Embryonic facial prominence (tissue), 1 donor: ENCODE results near the gene MED13L.
A peak's percentile ranks its signal among the peaks of the same experiment; 100 is the strongest.

Experiments used
- DNase-seq: peaks from one replicate; pipeline ENCODE4 v3.0.0-alpha.2; 2016; ENCODE audit errors: extremely low spot score

The MED13L gene

GRCh38 chr12:116278667-116279066, 1.2 kb upstream of the MED13L start:
- DNase-seq = no peak

DNA sequence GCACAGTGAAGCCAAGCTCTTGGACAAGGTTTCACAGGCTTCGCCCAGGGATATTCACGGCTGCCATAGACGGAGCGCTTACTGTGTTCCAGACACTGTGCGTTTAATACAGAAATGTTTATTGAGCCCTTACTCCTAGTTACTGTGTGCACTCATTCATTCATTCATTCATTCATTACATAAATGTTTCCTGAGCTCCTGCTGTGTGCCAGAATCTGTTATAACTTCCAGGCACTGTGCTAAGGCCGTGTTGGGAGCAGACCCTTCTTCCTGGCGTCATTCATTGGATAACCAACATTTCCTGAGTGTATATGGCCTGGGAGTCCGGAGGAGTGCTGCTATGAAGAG, 760 bp upstream of the MED13L start:
- DNase-seq = no peak

- DNase-seq = peak; percentile 73
Measured at GRCh38 chr12:116276652-116277466, 634 bp downstream of the MED13L start.

- DNase-seq = no peak
Measured at GRCh38 chr12:116274551-116275375, 2.7 kb downstream of the MED13L start.

DNA sequence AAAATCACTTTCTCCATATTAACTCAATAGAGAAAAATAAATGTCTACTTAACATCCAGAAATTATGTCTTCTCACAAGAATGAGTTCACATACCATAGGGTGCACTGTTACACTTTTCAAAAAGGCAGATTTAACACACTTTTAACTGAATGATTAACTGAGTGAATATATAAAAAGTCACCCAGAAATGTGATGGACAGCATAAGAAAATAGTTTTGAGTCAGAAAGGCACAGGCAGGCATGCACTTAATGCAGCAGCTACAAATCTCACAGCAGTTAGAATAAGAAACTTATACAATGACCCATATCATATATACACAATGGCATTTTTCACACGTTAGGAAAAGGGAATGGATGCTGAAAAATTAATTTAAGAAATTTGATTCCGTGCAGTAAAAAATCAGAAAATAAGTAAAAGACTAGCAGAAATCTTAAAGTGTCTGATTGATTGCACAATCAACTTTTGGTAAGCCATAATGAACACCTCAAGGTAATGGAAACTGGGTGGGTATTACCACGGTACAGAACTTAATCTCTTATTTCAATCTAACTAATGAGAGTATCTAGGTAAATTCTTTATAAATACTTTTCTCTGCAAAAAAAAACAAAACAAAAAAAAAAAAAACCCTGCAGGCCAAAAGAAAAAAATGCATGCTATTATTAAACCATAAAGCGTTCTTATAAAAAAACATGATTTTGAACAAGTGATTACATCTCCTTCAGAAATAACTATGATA, 3.5 kb downstream of the MED13L start:
- DNase-seq = no peak

- no peak for DNase-seq
Measured at GRCh38 chr12:116267948-116268347, 9.5 kb downstream of the MED13L start.

DNA sequence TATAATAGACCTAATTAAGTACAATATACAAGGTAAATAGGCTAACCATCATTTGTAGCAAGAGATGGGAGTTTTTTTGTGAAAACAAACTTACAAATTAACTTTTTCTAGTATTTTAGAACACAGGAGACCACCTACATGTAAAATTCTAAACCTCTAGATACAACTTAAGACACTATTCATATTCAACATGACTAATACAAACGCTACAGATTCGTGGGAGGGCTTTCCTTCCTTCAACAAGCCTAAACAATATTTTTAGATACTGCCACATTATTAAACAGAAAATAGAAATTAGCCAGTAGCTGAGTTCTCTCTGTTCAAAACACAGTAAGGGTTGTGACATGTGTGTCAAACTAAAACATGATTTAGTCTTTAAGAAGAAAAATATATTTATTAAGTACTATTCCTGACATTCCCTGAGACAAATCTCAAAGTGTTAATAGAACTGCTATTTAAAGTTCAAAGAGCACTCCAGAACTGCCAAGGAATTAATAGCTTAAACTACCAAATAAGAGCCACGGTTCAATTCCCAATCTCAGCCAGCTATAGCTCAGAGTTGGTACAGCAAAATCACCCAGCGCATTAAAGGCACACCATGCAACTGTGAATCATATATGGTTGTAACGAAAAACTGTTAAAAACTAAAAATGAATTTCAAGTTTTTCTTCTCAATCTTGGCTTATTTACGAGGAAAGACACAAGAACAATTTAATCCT, 10.7 kb downstream of the MED13L start:
- DNase-seq = no peak

DNA sequence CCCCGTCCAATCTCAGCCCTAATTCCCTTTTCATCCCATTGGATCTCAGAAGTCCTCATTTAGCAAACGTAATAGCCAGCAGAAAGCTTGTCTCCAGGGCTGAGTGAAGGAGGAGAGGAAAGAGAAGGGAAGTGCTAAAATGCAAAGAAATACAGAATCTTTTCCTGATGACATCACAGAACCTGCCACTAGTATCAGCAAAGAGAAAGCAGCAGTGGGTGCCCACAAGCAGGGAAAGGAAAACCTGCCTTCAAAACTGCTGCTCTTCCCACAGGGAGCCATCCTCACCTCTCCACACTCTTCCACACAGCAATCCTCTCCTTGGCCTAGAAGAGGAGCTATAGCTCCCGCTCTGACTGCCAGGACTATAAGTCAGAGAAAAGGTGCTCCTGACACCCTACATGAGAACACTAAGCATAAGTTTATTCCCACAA, 11.3 kb downstream of the MED13L start:
- no peak for DNase-seq

DNA sequence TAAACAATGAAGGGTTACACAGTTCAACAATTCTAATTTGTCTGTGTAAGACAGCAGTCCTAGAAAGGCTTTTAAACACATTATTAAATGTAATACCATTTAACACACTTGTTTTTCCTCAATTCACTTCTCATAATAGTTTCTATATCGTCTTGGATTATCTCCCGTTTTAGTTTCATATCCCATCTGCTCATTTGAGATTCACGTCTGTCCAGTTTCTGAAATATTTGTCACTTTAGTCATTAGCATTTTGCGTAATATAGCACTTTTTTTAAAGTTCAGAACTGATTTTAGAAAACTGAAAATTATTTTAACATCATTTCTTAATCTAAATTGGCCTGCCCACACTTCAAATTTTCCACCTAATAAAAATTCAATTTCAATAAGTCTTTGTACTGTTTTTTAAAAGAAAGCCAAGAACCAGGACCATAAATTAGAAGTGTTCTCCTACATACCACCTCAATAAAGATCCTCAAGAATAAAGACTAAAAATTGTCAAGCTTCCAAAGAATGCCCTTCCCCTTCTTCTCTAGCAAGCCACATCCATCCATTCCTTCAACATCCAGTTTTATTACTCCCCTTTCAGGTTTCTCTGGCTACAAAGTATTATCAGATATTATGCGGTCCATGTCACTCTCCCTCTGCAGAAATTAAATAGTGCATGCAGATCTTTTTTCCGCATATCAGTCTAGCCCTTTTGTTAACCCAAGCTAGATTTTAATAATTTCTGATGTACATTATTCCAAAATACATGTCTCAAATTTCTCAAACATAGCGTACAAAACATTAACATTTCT, 11.9 kb downstream of the MED13L start:
- DNase-seq = no peak

DNA sequence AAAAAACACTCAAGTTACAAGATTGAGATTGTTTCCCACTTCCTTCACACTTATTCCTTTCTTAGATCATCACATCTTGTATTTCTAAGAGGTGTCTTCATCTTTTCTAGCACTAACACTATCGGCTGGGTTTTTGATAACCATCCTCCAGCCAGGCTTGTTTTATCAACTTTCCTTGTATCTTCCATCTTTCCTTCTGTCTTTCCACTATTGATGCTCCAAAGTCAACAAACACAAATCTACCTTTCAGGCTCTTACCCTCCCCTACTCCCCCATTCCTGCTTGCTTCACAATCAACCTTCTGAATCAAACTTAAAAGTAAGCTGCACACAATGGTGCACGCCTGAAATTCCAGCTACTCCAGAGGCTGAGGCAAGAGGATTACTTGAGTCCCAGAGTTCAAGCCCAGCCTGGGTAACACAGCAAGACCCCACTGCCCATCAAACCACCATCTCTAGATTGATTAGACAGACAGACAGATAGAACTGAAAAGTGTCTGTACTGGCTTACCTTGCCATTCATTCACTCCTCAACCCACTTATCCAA, 12.9 kb downstream of the MED13L start:
- no peak for DNase-seq

DNA sequence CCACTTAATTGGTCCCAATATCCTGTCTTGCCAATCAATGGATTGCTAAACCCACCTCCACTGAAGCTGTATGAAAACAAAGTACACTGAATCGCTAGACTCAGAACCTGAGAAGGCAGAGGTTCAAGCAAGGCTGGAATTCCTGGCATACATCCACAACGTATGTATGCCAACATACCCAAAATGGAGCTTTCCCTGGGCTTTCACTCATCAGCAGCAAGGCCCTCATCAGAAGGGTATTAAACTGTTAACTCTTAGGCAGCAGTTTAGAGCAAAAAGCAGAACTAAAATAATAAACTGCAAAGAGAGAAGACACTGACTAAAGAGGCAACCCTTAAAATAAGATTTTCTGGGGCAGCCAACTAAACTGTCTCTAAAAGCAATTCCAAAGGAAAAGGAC, 13.6 kb downstream of the MED13L start:
- DNase-seq = no peak

DNA sequence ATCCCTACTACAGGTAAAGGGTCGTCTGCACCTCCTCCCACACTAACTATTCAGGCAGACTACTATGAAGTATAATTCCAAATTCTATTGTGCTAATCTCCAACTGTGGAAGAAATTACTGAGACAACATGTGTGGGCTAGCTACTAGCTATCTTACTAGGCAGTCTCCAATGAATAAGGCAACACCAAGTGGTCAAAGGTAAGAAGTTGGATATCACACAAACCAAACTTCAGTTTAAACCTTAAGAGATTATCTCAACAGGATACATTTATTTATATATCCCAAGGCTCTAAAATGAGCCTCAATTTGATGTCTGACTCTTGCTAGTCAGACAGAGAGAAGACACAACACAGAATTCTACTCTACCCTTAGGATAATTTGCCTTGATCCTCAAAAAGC, 14.1 kb downstream of the MED13L start:
- no peak for DNase-seq

- no peak for DNase-seq
Measured at GRCh38 chr12:116262741-116263140, 14.8 kb downstream of the MED13L start.

DNA sequence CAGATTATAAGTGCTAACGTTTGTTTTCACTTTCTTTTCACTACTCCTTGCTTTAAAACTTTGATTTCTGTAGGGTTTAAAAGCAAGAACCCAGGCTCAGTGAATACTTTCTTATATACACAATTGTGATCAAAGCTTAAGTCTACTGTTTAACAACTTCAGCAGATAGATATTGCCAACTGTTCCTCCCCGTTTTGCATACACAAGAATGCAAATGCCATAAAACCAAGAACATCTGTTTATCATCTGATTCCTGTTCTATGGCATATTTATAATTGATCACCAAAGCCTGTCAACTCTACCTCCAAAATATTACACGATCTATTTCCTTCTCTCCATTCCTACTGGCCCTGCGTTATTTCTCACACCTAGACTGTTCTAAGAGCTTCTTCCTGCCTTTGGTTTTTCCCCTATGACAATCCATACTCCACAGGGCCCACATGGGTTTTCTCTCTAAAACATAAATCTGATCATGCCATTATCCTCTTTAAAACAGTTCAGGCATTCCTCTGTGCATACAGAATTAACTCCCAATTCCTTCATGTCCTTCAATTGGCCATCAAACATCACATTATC, 15.9 kb downstream of the MED13L start:
- DNase-seq = no peak

DNA sequence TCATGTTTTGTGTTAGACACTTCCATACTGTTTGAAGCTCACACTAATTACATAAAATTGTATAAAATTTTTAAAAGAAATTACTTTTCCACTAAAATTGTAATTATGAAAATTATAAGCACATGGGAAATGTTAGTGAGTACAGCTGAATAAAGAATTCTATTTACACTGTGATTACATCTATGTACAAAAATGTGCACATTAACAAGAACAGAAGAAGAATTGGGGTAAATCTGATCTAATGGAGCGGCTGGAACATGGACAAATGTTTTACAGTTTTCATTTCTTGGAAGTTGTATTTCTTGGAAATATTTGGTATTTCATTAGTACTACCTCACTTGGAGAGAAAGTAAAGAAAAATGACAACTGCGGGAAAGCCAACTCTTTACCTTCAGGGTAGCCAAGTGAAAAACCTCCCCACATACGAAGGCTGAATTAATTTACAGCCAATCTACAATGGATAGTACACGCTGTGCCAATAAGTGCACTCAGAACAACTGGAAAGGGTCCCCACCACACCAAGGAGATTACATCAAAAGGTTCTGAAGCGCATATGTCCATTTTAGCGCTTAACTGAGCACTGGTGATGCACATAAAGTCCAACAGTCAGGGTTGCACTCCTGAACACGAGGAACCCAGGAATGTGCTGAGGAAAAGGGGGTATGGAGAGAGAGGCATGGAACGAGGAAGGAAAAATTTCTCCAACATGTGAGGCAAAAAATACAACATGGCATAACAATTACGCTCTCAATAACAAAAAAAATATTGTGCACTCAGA, 17.5 kb downstream of the MED13L start:
- DNase-seq = no peak

GRCh38 chr12:116257826-116258225, 19.7 kb downstream of the MED13L start:
- DNase-seq = no peak

- no peak for DNase-seq
Measured at GRCh38 chr12:116257215-116257614, 20.3 kb downstream of the MED13L start.

DNA sequence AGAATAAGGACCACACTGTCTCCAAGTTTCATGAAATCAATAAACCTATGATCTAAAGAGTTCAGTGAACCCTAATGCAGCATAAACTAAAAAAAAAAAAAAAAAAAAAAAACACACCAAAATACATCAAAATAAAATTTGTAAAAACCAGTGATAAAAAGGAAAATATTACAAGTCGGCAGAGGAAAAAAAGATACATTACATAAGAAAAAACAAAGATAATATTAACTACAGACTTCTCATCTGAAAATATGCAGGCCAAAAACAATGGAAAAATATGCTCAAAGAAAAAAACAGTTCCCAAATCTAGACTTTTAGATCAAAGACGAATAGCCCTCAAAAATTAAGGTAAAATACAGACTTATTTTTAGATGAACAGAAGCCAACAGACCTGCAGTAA, 27.6 kb downstream of the MED13L start:
- no peak for DNase-seq

- DNase-seq = no peak
Measured at GRCh38 chr12:116248930-116249329, 28.6 kb downstream of the MED13L start.
